Right renal pelvis (tissue), 4 donors: ENCODE results near the gene RAMP3. TPM values are rescaled to one million over a fixed set of nuclear protein-coding genes. Genes with fewer than 3 reads are reported as not detected.
"Not testable (repeated sequence)": the region's sequence is repeated elsewhere in the genome, so short reads cannot be mapped to it uniquely, and the experiment has no call there.

Experiments
- DNase-seq, 4 donors: peaks; one replicate each; pipeline ENCODE4 v3.0.0-alpha.2; 2013; ENCODE audit warnings: low read depth in 4 of 4, low spot score in 3 of 4, missing footprints in 1 of 4
- polyA plus RNA-seq, 4 donors: library from polyadenylated mRNA; unstranded; fragments of 120-200 nt; gene quantifications; one replicate each; pipeline ENCODE4 v1.2.1, GENCODE V29; 2013; ENCODE audit not compliant: insufficient read length in 4 of 4

The RAMP3 gene
- polyA plus RNA-seq, 4 donors: 9.5 to 16.4 (median 11.7) TPM

DNA sequence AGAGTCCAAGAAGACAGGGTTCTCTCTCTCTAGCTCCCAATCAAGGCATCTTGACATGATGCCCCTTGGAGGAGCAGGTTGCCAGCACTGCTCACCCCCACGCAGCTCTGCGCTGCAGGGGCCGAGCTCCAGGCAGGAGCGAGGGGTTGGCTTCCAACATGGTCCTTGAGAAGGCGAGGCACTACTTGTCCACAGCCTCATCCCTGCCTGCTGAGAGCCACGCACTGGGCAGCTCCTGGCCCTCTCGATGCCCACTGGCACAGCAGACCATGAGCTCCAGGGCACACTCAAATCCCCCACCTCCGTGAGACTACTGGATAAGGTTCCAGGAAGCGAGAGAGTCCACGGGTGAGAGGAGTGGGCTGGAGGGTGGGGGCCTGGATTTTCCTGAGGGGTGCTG, 31.1 kb downstream of the RAMP3 start:
- DNase-seq: no peak

DNA sequence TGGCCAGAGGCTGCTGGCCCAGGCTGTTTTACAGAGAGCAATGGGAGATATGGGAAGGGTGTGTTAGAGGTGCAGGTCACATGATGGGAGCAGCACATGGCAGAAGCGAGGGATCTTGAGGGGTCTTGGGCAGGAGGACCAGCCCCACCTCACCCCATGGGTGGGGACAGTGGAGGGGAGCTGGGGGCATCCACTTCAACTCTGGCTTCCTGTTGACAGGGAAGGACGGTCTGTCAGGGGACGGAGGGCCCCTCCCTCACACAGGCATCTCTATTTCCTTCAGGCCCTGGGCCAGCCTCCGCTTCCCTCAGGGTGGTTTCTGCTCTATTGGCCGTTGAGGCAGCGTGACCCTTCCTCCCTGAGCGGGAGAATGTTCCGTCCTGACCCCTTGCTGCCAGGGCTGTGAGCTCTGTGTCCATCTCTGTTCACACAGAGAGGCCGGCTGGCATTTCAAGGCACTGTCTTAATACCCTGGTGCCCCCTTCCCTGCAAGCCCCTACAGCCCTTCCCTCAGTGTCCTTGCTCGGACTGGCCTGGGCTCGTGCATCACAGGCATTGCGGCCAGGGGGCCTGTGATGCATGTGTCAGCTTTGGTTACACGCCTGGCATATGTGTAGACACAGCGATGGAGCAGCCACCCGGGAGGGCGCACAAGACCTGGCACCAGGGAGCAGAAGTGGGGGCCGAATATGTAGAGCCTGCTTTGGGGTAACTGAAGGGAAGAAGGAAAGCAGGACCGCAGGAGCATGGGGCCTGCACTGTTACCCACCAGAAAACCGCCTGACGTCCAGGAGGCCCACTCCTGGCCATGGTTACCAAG, 31.8 kb downstream of the RAMP3 start:
- no peak for DNase-seq

DNA sequence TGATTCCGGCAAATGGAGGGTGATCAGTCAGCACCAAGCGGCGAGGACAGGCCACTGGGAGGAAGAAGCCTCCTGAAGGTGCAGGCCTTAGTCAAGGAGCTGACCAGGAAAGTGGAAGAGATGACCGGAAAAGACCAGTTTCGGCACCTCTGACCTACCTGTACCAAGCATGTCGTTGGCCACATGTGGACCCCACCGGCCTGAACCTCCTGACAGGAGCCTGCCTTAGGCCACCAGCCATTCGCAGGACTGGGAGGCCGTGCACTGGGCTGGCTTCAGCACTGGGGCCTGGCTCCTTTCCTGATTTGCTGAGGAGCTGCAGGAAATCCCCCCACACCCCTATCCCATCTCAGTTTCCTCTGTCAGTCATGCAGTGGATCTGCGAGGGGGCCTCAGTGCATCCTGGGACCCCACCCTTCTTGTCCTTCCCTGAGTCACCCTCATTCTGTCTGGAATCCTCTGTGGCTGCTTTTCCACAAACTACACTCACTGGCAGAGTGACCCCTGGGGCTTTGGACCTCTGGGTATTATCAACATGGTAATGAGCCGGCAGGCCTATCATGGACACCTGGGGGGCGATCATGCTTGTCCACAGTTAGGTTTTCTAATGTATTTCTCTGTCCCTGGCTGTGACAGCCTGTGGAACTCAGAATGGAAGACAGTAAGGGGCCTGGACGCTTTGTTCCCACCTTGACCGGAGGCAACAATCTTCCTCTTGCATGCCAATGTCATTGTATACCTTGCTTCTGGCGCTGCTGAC, 33.0 kb downstream of the RAMP3 start:
- no peak for DNase-seq

DNA sequence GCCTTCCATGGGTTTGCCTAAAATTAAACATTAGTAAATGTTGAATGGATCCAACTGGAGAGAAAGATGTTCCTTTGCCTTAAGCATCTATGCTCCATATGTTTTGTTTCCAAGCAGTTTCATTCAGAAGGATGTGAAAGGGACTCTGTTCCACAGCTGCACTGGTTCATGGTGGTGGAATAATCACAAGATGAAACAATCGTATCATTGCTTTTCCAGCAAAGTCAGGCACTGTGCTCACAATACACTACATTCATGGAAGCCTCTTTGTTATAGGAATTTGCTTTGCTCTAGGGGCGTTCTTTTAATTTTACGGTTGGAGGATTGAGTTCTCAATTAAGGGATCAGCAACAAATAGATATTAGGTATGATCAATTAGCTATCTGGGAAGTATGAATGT, 33.8 kb downstream of the RAMP3 start:
- DNase-seq: no peak

DNA sequence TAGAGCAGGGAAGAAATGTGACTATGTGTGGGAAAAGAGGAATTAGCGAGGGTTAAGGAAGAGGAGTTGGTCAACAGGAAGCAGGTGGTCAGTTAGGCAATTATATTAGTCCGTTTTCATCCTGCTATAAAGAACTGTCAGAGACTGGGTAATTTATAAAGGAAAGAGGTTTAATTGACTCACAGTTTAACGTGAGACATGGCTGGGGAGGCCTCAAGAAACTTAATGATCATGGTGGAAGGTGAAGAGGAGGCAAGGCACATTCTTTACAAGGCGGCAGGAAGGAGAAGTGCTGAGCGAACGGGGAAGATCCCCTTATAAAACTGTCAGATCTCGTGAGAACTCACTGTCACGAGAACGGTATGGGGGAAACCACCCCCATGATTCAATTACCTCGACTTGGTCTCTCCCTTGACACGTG, 35.0 kb downstream of the RAMP3 start:
- DNase-seq: no peak

DNA sequence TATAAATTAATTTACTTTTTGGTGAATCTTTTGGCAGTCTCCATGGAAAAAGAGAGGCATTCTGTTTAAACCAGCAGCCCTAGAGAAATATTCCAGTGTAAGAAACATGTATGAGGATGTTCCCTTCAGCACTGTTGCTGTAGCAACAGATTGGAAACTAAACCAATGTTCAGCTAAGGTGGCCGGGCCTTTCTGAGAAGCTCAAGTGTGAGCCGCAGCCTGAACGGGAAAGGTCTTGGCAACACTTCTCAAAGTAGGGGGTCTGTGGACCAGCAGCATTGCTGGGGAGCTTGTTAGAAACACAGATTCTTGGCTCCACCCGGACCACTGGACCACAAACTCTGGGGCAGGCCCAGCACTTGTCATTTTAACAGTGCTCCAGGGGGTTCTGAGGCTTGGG, 36.2 kb downstream of the RAMP3 start:
- no peak for DNase-seq

DNA sequence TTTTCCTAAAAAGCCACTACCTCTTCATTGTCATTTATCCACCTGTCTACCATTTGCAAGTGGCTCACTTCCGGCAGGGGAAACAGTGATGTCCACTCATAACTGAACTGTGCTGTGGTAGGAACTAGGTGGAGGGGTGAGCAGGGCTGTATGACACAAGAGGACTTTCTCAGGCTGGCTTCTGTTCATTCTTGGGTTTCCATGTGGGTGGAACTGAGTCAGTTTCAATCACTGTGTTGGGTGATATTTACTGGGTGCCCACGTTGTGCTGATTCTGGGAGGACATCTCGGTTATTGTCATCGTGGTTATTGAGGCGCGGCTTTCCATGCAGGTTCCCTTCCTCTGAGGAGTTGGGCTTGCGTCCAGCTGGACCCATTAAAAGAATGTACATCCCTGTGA, 38.8 kb downstream of the RAMP3 start:
- DNase-seq: no peak

DNA sequence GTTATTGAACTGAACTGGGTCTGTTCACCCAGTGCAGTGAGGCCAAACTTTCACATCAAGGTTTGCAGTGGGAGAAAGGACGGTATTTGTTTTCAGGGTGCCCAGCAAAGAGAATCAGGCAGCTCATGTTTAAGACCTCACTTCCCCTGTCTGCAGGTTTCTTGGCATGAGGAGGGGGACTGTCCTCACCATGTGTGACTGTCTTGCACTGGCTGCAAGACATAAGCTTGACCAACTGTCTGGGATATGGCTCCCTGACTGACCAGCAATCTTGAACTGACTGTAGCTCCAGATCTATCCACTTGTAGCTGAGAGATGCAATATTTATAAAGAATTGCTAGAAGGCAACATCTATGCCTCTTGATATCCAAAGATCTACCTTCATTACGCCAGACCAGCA, 39.9 kb downstream of the RAMP3 start:
- DNase-seq: no peak

DNA sequence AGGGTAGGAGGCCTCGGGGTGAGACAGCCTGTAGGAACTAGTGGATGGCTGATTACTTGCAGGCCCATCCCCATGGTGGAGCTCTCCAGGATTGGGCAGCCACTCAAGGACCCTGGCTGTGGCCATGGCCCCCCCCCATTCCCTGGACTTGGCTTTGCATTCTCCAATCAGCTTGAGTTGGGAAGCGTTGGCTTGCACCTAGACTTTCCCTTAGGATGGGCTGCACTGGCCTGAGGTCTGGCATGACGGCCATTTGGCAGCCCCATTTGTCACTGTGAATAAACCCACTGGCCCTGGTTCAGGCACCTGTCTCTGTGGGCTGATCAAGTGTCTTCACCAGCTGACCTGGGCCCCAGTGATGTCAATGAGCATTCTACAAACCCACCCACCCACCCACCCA, 41.4 kb downstream of the RAMP3 start:
- DNase-seq: no peak

DNA sequence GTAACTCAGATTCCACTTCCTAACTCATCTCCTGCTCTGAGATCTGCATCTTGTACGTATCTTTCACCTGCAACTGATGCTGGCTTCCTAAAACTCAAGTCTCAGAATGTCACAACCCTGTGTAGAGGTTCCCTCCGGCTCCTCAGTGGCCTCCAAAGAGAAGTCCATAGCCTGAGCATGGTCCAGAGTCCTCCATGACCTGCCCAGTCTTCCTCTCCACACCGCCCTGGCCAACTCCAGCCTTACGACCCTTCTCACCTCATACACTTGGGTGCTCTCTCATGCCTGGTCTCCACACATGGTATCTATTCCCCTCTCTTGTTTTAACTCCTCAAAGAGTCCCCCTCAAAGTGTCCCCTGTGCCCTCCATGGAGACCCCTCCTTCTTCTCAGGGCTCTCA, 41.9 kb downstream of the RAMP3 start:
- no peak for DNase-seq

DNA sequence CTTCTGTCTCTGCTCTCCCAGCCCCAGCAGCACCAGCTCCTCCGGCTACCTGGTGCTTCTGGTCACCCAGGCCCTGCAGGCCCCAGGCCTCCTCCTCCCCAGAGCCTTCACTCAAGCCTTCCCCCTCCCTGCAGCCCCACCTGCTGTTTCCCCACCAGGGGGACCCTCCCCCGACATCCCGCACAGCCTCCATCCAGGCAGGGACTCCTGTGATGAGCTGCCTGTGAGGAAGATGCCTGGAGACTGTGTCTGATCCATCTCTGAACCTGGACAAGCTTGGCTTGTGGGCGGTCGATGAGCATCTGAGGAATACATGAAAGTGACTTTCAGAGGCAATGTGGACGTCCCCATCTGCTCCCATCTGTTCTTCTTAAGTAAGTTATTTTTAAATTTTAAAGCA, 45.0 kb downstream of the RAMP3 start:
- no peak for DNase-seq

DNA sequence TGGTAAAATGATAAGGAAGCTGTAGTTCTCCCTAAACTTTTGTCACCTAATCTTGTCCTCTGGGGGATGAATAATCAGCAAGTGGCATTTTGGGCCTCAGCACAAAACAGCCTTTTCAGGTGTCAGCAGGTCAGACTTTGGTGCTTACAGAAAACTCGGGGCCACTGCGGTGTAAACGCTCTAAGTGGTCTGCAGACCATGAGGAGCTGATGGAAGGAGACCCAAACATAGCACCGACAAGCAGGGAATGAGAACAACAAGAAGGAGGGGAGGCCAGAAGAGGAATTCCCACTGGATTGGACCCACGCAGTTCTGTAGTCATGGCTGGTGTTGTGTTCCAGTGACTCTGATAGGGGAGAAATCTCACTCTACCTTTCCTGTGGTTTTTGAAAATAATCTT, 45.4 kb downstream of the RAMP3 start:
- DNase-seq: no peak

DNA sequence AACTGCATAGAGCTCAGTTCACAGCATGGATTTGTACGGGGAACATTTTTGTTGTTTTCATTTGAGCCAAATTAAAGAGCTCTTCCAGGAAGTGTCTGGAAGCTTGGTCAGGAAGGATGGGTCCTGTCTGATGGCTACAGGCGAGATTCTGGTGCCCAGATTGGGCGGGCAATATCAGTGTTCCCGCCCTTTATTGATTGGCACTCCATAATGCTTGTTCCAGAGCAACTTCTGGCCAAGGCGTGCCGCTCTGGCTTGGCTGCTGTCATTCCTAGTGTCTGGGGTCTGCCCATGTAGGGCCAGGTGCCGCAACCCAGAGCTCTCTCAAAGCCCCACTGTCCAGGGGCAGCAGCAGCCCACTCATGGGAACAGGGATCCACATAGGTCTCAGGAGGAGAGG, 45.9 kb downstream of the RAMP3 start:
- DNase-seq: no peak

DNA sequence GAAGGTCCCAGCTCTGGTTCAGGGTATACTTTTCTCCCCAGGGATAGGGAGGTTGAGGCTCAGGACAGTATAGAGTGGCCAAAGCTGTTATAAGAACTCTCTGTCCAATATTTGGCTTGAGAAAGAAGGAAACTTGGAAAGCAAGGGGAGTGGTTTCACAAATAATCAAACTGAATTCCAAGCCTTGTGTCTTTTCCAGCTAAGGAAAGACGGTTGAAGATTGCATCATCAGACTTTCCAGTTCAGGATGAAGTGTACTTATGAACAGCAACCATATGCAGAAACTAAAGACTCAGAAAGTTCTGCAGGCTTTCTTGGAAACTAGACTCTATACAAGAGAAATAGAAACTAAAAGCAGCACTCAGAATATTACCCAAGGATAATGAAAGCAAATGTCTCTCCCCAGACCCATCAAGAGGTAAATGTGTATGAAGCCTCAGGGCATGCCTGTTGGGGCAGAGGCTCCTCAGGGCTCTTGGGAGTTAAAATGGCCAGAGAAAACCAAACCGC, 46.4 kb downstream of the RAMP3 start:
- no peak for DNase-seq

DNA sequence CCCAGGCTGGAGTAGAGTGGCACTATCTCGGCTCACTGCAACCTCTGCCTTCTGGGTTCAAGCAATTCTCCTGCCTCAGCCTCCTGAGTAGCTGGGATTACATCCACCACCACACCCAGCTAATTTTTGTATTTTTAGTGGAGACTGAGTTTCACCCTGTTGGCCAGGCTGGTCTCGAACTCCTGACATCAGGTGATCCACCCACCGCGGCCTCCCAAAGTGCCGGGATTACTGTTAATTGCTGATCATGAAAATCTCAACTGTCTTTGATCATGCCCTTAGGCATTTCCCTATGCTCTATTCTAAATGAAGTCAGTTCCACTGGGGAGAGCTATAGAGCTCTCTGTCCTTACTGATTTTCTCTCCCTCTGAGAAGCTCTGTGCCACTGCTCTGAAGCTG, 48.7 kb downstream of the RAMP3 start:
- not testable (repeated sequence) for DNase-seq

DNA sequence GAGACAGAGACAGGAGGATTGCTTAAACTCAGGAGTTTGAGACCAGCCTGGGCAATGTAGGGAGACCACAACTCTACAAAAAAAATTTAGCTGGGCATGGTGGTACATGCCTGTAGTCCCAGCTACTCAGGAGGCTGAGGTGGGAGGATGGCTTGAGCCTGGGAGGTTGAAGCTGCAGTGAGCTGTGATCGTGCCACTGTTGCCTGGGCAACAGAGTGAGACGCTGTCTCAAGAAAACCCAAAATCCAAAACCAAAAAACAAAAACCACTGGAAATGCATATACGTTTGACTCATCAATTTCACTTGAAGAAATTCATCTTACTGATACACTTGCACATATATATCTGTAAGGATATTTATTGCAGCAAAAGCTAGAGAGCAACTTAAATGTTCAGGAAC, 52.3 kb downstream of the RAMP3 start:
- DNase-seq: not testable (repeated sequence)

DNA sequence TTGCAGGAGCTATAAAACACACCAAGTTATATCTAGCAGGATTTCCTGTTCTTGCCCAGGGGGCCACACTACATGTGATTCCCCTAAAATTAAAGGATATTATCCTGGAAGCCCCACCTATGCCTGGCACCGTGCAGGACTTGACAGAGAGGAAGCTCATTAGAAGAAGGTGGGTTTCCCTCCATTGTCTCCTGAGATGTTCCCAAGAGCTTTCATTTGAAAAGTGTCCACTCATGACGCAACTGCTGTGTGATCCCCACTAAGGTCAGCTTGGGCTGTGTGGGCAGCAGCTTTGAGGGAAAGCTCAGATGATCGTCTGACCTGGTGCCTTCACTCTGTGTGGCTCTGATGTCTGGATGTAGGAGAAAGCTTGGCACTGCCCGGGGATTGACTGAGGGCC, 53.5 kb downstream of the RAMP3 start:
- no peak for DNase-seq

DNA sequence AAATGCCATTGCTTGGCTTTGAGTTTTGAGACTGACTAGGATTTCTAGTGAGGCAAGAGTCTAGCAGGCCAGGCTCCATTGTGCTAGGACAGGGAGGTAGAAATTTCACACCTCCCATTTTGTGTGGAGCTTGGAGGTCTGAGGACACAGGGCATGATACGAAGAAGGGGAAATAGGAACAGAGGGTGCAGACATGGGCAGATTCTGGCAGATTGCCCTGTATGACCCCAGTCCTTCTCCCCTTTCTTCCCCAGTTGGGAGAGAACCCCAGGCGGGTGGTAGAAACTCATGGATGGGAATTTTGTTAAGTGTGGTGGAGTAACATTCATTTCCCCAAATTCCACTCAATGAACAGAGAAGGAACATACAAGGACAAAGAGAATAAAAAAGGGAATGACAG, 54.4 kb downstream of the RAMP3 start:
- no peak for DNase-seq

DNA sequence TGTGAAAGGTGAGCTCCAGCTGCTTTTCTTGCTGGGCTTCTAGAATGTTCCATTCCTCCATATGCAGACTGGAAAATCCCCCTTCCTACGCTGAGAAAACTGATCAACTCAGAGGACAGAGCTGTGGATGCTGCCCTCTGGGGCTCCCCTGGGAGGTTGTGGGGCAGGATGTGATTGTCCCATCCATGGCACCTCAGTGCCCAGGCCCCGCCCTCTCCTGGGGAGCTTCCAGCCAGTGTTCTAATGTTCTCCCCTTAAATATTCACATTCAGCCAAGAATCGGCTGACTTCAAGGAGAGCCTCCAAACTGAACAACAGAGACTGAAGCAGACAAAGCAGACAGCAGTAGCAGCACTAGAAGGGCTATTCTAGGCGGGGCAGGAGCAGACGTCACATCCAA, 55.0 kb downstream of the RAMP3 start:
- no peak for DNase-seq

DNA sequence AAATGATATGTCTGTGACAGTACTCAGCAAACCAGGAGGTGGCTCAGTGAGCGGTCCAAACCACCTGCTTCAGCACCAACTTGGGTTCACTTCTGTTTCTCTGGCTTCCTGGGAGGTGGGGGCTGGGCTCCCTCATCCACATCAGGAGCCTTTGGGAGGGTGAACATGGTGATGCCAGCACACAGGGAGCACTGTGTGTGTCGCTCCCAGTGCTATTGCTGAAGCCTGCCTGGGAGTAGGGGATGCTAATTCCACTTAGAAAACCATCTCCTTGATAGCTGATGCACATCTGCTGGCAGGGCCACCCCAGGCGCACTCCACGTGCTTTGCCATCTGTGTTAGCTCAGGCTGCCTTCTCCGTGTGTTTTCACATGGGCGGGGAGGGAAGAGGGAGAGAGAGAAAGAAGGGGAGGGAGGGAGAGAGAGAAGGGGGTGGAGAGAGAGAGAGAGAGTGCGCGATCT, 58.0 kb downstream of the RAMP3 start:
- DNase-seq: no peak

DNA sequence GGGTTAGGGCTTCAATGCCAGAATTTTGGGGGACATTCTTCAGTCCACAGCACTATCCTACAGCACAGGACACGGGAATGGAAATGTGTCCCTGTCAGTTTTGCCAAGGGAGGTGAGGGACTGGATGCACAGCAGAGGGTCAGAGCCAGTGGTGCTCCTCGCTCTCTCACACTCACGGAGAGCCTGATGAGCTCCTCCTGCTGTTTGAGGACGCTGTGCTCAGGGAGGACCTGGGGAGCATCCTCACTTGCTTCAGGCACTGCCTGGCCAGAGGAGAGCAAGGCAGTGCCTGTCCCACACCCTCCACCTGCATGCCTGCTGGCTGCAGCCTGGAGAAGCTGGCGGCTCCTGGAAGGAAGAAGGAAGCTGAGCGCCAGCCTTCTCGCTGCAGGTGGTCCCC, 58.6 kb downstream of the RAMP3 start:
- DNase-seq: no peak

DNA sequence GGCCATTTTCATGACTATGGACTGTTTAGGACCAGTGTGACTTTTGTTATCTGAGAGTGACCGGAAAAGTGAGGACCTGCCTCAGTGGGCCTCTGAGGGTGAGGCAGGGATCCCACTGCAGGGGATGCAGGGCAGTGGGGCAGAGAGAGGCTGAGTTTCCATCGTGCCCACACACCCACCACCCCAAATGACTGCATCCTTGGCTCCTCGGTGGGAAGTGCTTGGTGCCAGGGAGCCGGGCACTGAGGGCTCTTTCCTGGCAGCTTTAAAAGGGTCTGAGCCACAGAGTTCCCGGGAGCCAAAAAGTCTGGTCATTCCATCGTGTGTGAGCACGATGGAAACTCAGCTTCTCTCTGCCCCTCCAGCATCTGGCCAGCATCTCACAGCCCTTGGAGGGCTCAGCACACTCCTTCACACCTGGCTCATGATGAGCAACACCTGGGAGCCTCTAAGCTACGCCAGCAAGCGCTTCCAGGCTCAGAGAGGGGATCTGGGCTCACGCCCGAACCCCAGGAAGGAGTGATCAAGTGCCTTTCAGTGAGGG, 59.1 kb downstream of the RAMP3 start:
- no peak for DNase-seq
